Activated CD8-positive, alpha-beta T cell treated with anti-CD3 and anti-CD28 coated beads for 36 hours (primary cell): ENCODE data around the gene TNFSF8. TPM values are rescaled to one million over a fixed set of nuclear protein-coding genes. Genes with fewer than 3 reads are reported as not detected.

Experiments
- ATAC-seq: fragments of 200-7000 bp; cut with Tn5 transposase; one replicate; pipeline ENCODE4 v1.10.0; 2021; ENCODE audit warnings: mild to moderate bottlenecking, moderate library complexity
- CTCF ChIA-PET: fragments of 350-600 bp; sonication (Branson Sonifier 250); formaldehyde crosslinking; loops from one replicate; lab custom pipeline; 2021; ENCODE audit warnings: antibody characterized with exemption; lab: Charles Lee
- POLR2A ChIA-PET: fragments of 350-600 bp; sonication (Branson Sonifier 250); formaldehyde crosslinking; loops from one replicate; lab custom pipeline; 2021; ENCODE audit warnings: antibody characterized with exemption; lab: Charles Lee
- DNase-seq: peaks from one replicate; pipeline ENCODE4 v3.0.0-alpha.2; 2020
- H3K27ac Mint-ChIP-seq: one replicate; pipeline ENCODE4 v1.8.0; 2021; ENCODE audit warnings: mild to moderate bottlenecking, mixed read lengths
- H3K27me3 Mint-ChIP-seq: one replicate; pipeline ENCODE4 v1.8.0; 2021; ENCODE audit warnings: mixed read lengths
- H3K36me3 Mint-ChIP-seq: one replicate; pipeline ENCODE4 v1.8.0; 2021; ENCODE audit warnings: low read depth, mixed read lengths
- H3K4me1 Mint-ChIP-seq: one replicate; pipeline ENCODE4 v1.8.0; 2021; ENCODE audit warnings: low read depth, mixed read lengths
- H3K4me3 Mint-ChIP-seq: one replicate; pipeline ENCODE4 v1.8.0; 2021; ENCODE audit warnings: mild to moderate bottlenecking, moderate library complexity, mixed read lengths
- H3K9me3 Mint-ChIP-seq: one replicate; pipeline ENCODE4 v1.8.0; 2021; ENCODE audit warnings: mixed read lengths
- intact Hi-C: fragments of 100-400 bp; cut with micrococcal nuclease; formaldehyde crosslinking; loops from one replicate; pipeline ENCODE4 v1.10.0; 2022
- total RNA-seq, 2 experiments: library from RNA; stranded (reverse); gene quantifications; one replicate each; pipeline ENCODE4 v1.2.3, GENCODE V29; 2021
- TF ChIP-seq, protein P1 (sequence below): fragments of 200-600 bp; IDR thresholded peaks from one replicate; pipeline ENCODE4 v1.8.0; 2022; ENCODE audit warnings: antibody characterized with exemption, mild to moderate bottlenecking

Gene TNFSF8
- total RNA-seq, 2 experiments from 2014 or later, result 21.7 to 23.9 TPM

DNA sequence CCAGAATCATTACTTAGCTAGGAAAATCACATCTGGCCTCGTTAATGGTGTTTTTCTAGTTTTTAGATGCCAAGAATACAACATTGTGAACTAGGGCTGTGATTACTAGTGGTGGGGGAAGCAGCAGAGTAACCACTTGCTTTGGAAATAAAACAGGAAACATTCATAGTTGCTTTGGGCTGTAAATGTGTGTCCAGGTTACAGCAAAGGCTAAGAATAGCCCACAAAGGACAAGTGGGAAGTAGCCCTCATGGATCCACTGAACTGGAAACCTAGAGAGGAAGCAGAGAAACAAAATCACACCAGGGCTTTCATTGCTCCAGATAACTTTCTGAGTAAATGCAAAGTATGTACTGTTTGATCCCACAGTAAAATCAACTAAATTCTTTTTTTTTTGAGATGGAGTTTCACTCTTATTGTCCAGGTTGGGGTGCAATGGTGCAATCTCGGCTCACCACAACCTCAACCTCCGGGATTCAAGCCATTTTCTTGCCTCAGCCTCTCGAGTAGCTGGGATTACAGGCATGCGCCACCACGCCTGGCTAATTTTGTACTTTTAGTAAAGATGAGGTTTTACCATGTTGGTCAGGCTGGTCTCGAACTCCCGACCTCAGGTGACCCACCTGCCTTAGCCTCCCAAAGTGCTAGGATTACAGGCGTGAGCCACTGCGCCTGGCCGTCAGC, 68.3 kb downstream of the TNFSF8 start:
- Mint-ChIP-seq H3K27ac (no peak overlapping the region), H3K36me3 (no peaks in the 10 kb centered on the region), H3K9me3 (peaks cover 3% of the 10 kb centered on the region), H3K27me3 (no peaks in the 10 kb centered on the region), H3K4me1 (peaks cover 3% of the 10 kb centered on the region), H3K4me3 (no peak overlapping the region)
- ChIA-PET POLR2A (no interaction called here), CTCF (interaction anchor here (1.4 to 1.5 kb wide), 2 partner anchors 18 to 45 kb away, joined by 3 read pairs; no protein-coding TSS in a partner anchor)
- ATAC-seq (no peak), DNase-seq (no peak)
- intact Hi-C loops, result no loop called here
- TF ChIP-seq, protein P1, sequence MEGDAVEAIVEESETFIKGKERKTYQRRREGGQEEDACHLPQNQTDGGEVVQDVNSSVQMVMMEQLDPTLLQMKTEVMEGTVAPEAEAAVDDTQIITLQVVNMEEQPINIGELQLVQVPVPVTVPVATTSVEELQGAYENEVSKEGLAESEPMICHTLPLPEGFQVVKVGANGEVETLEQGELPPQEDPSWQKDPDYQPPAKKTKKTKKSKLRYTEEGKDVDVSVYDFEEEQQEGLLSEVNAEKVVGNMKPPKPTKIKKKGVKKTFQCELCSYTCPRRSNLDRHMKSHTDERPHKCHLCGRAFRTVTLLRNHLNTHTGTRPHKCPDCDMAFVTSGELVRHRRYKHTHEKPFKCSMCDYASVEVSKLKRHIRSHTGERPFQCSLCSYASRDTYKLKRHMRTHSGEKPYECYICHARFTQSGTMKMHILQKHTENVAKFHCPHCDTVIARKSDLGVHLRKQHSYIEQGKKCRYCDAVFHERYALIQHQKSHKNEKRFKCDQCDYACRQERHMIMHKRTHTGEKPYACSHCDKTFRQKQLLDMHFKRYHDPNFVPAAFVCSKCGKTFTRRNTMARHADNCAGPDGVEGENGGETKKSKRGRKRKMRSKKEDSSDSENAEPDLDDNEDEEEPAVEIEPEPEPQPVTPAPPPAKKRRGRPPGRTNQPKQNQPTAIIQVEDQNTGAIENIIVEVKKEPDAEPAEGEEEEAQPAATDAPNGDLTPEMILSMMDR, result no peak

DNA sequence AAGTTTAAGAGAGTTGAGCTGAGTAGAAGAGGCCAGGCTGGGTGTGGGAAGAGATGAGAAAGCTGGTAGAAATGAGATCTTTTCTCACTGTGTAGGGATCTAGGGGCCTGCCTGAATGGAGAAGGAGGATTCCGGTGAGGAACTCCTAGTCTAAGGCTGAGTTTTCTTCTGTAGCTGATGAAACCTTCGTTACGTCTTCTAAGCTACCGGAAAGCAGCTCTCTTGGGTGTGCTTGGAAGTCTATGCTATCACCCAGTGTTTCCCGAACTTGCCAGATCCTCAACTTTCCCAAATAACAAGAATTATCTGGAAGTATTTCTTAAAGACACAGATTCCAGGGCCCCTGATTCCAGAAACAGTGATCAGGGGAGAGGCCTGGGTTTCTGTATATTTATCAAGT, 69.1 kb downstream of the TNFSF8 start:
- ATAC-seq (no peak), DNase-seq (no peak)
- POLR2A ChIA-PET, result interaction anchor here (0.8 kb wide), 2 partner anchors 9 to 27 kb away, joined by 3 read pairs; no protein-coding TSS in a partner anchor
- Mint-ChIP-seq H3K4me1 (peaks cover 3% of the 10 kb centered on the region), H3K36me3 (no peaks in the 10 kb centered on the region), H3K4me3 (no peak overlapping the region), H3K9me3 (peaks cover 3% of the 10 kb centered on the region), H3K27ac (no peak overlapping the region), H3K27me3 (no peaks in the 10 kb centered on the region)
- CTCF ChIA-PET, result interaction anchor here (0.7 to 1.5 kb wide), 5 partner anchors 13 to 81 kb away, joined by 3 to 4 read pairs (median 3); no protein-coding TSS in a partner anchor
- intact Hi-C loops, result no loop called here
- TF ChIP-seq, protein P1, result no peak

DNA sequence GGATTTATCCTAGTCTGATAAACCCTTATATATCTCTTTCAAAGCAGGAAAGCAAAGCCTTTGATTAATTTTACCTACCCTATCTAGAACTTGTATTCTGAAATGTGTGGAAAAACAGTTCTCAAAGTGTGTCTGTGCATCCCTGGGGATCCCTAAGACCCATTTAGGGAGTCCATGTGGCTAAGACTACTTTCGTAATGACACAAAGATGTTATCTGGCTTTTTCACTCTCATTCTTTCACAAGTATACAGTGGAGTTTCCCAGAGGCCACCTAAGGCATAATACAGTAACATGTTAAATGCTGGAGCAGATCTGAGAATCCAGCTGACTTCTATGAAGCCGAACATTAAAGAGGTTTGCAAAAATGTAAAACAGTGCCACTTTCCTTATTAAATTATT, 70.2 kb downstream of the TNFSF8 start:
- POLR2A ChIA-PET, result interaction anchor here (0.8 kb wide), 1 partner anchor 28 kb away, joined by 3 read pairs; no protein-coding TSS in a partner anchor
- TF ChIP-seq, protein P1, result no peak
- Mint-ChIP-seq H3K27ac (no peak overlapping the region), H3K4me1 (peaks cover 3% of the 10 kb centered on the region), H3K9me3 (peaks cover 3% of the 10 kb centered on the region), H3K27me3 (no peaks in the 10 kb centered on the region), H3K36me3 (no peaks in the 10 kb centered on the region), H3K4me3 (no peak overlapping the region)
- CTCF ChIA-PET, result interaction anchor here (0.6 to 1.5 kb wide), 2 partner anchors 17 to 64 kb away, joined by 3 read pairs; no protein-coding TSS in a partner anchor
- DNase-seq, result no peak
- ATAC-seq, result no peak
- intact Hi-C loops, result no loop called here

DNA sequence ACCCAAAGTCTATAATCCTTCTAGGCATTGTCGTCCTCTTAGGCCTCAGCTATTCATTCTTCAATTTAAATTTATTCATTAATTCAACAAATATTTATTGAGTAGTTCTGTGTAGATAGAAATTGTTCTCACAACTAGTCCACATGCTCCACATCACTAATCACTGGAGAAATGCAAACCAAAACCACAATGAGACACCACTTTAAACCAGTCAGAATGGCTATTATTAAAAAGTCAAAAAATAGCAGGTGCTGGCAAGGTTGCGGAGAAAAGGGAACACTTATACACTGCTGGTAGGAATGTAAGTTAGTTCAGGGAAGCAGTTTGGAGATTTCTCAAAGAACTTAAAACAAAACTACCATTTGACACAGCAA, 73.5 kb downstream of the TNFSF8 start:
- ATAC-seq (no peak), DNase-seq (no peak)
- no peaks in the 10 kb centered on the region for H3K36me3 Mint-ChIP-seq
- peaks cover 3% of the 10 kb centered on the region for H3K9me3 Mint-ChIP-seq
- intact Hi-C loops, result no loop called here
- H3K27ac Mint-ChIP-seq, result no peak overlapping the region
- H3K27me3 Mint-ChIP-seq, result no peaks in the 10 kb centered on the region
- CTCF ChIA-PET, result interaction anchor here (1.2 kb wide), 2 partner anchors 24 to 34 kb away, joined by 3 read pairs; no protein-coding TSS in a partner anchor
- TF ChIP-seq, protein P1, result no peak
- H3K4me1 Mint-ChIP-seq, result peaks cover 3% of the 10 kb centered on the region
- H3K4me3 Mint-ChIP-seq, result no peak overlapping the region
- POLR2A ChIA-PET, result no interaction called here

DNA sequence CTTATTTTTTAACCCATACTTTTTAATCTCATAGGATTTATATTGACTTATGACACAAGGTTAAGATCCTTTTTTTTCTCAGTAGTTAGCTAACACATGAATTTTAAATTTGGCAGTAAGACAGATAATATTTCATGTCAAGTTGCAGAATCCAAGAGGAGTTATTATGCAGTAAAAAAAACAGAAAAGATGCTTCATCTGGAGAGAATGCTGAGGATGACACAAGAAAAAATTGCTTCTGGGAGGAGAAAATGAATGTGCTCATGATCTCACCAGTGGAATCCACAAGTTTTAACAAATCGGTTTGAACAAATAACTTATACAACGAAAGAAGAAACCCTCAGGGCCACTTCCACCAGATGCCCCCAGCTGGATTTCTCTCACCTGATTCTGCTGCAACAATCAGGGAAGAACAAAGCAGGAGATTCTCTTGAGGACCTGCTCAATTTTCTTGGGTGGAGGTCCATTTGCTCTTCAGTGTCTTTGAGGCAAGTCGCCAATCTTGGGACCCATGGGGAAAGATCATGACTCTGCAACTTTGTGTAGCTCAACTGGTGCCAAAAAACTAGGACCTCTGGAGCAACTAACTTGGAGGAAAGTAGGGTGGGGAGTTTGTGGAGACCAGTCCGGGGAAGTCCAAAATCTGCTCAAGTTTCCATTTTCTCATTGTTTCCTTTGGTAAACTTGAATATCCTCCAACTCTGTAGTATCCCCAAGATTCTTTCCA, 74.0 kb downstream of the TNFSF8 start:
- ChIA-PET POLR2A (no interaction called here), CTCF (interaction anchor here (1.2 kb wide), 2 partner anchors 24 to 33 kb away, joined by 3 read pairs; no protein-coding TSS in a partner anchor)
- Mint-ChIP-seq H3K27me3 (no peaks in the 10 kb centered on the region), H3K4me3 (no peak overlapping the region), H3K36me3 (no peaks in the 10 kb centered on the region), H3K9me3 (peaks cover 3% of the 10 kb centered on the region), H3K27ac (no peak overlapping the region), H3K4me1 (peaks cover 7% of the 10 kb centered on the region)
- intact Hi-C loops, result no loop called here
- no peak for DNase-seq
- TF ChIP-seq, protein P1, result no peak
- ATAC-seq, result no peak
